ES-I3 (cell line): ENCODE results near the gene DRAXIN.

Experiments
- H3K36me3 ChIP-seq: 2 replicates; pipeline ENCODE4 v1.6.1; 2013; ENCODE audit warnings: mild to moderate bottlenecking, low read length, control low read depth, moderate library complexity; ENCODE audit not compliant: insufficient read depth
- H3K4me1 ChIP-seq: 2 replicates; pipeline ENCODE4 v1.6.1; 2013; ENCODE audit warnings: mild to moderate bottlenecking, control low read depth, low read length; ENCODE audit not compliant: insufficient read depth
- H3K9ac ChIP-seq: 2 replicates; pipeline ENCODE4 v1.6.1; 2013; ENCODE audit warnings: low read depth, mild to moderate bottlenecking, low read length, moderate library complexity
- H3K9me3 ChIP-seq: 2 replicates; pipeline ENCODE4 v1.6.1; 2013; ENCODE audit warnings: mild to moderate bottlenecking, low read length, moderate library complexity; ENCODE audit not compliant: control insufficient read depth, insufficient read depth

DRAXIN gene

DNA sequence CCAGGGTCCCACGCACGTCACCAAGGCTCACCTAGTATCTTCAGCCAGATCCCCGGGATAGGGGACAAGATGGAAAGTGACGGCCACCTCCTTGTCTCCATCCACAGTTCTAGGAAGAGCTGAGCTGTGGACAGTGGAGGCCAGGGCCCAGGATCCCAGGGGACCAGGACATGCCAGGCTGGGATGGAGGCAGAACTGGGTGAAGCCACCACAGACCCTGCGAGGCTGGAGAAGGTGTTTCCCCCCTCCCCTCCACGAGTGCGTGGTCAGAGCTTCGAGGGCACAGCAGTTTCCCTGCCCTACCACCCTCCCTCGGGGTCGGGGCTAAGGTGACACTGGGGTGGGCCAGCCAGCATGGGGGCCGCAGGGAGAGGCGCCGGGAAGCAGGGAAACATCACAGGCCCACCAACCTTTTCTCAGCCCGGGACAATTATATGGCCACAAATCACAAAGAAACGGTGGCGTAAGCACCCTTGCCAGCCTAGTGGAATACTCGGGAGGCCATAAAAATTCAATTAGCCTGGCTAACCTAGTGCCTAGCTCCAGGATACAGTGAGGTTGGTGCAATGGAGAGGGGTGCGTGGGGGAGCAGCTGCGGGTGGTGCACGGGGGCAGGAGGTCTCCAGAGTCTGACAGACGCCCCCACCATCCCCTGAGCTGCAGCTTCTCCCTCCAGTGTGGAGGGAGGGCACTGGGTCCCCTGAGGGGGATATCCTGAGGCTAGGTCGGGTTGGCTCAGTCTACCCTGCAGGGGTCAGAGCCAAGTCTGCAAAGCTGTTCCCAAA lies 13.4 kb downstream of the DRAXIN start:
- peaks cover 53% of the 10 kb centered on the region for H3K4me1 ChIP-seq
- H3K9ac ChIP-seq: no peak overlapping the region
- no peaks in the 10 kb centered on the region for H3K9me3 ChIP-seq

DNA sequence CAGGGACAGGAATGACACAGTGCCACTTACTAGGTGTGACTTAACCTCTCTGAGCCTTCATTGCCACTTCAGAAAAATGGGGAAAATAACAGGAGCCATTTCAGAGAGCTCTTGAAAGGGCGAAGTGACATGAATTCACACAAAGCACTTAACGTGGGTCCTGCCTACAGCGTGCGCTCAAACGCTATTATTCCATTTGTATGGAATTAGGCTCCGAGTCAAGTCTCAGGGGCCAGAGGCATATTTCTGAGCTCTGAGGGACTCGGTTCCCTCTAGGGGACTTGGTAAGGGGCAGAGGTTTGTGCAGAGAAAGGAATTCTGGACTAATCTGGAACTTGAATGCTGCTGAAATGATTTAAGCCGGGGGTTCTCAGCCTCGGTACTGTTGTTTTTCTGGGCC lies 14.1 kb downstream of the DRAXIN start:
- Histone ChIP-seq H3K36me3 (no peaks in the 10 kb centered on the region), H3K4me1 (peaks cover 48% of the 10 kb centered on the region), H3K9ac (no peak overlapping the region), H3K9me3 (no peaks in the 10 kb centered on the region)

More for the DNA sequence above, 13.4 kb downstream of the DRAXIN start:
- no peaks in the 10 kb centered on the region for H3K36me3 ChIP-seq

DNA sequence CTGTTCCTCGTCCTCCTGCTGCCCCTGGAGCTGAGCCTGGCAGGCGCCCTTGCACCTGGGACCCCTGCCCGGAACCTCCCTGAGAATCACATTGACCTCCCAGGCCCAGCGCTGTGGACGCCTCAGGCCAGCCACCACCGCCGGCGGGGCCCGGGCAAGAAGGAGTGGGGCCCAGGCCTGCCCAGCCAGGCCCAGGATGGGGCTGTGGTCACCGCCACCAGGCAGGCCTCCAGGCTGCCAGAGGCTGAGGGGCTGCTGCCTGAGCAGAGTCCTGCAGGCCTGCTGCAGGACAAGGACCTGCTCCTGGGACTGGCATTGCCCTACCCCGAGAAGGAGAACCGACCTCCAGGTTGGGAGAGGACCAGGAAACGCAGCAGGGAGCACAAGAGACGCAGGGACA lies 14.8 kb downstream of the DRAXIN start:
- Histone ChIP-seq H3K4me1 (peaks cover 41% of the 10 kb centered on the region), H3K9ac (no peak overlapping the region), H3K36me3 (no peaks in the 10 kb centered on the region), H3K9me3 (no peaks in the 10 kb centered on the region)

DNA sequence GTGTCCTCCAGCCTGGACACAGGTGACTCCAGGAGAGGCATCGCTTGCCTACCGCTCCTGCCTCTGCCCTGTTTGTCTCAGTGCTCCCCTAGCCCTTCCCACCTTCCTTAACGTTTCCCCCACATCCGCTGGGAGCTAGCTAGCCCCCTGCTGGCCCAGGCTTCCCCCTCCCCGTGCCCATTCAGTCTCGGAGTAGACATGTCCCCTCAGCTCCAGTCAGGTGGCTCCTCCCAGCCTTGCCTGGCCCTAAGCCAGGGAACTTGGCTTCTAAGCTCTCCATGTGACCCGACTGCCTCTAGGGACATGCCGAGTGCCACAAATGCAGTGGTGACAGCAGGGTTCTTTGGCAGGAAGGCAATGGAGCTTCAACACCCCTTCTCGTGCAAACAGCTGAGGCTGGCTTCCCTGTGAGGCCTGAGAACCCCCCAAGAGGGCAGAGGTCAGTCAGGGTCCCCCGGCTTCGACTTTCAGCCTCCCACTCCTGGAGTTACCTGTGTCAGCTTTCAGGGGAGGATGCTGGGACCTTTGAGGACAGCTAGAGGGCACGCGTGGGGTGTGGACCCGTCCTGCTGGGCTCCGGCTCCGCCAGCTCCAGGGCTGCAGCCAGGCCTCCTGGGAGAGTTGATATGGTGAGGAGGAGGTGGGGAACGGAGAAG lies 16.2 kb downstream of the DRAXIN start:
- H3K9me3 ChIP-seq: no peaks in the 10 kb centered on the region
- no peak overlapping the region for H3K9ac ChIP-seq
- H3K36me3 ChIP-seq: no peaks in the 10 kb centered on the region
- peaks cover 33% of the 10 kb centered on the region for H3K4me1 ChIP-seq

DNA sequence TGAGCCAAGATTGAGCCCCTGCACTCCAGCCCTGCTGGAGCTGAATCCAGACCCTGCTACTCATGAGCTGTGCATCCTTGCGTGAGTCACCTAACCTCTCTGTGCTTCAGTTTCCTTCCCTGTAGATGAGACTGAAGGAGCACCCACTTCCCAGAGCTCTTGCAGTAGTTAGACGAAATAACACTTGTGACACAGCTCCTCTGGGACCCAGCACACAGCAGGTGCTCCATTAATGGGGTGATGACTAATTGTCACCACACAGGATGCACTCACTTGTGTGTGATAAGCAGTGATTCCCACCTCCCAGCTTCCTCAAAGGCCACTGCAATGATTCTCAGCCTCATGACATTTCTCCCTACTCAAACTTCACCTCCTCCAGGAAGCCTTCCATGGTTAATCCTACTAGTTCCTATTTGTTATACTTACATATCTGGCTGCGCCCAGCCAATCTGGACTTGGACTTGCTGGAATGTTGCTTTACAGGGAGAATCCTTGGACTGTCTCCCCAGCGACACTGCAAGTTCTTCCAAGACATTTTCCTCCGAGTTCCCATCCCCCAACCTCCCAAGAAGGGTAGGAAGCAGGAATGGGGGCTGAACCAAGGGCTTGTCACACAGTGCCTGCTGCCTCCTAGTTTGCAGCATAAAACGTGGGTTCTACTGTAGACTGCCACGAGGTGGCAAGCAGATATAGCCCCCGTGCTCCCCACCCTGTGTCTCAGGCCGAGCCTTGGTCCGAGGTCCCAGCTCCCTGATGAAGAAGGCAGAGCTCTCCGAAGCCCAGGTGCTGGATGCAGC lies 17.2 kb downstream of the DRAXIN start:
- Histone ChIP-seq H3K36me3 (no peaks in the 10 kb centered on the region), H3K9ac (no peak overlapping the region), H3K4me1 (peaks cover 30% of the 10 kb centered on the region), H3K9me3 (no peaks in the 10 kb centered on the region)

DNA sequence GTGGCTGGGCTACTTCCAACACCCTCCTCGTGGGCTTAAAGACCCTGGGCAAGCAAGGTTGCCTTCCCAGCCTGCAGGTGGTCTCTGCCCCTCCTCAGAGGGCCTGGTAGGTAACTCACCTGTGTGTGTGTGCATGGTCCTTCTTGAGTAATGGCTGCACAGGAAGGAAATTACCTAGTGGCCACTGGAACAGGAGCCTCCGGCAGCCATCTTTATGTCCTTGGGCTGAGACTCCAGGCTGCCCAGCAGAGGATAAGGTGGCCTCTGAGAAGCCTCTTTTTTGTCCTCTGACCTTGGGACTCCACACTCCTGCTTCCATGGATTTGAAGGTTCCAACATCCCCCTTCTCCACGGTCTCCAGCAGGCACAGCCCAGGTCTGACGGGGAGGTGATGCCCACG lies 20.0 kb downstream of the DRAXIN start:
- Histone ChIP-seq H3K4me1 (peaks cover 9% of the 10 kb centered on the region), H3K9me3 (no peaks in the 10 kb centered on the region), H3K9ac (no peak overlapping the region), H3K36me3 (no peaks in the 10 kb centered on the region)

DNA sequence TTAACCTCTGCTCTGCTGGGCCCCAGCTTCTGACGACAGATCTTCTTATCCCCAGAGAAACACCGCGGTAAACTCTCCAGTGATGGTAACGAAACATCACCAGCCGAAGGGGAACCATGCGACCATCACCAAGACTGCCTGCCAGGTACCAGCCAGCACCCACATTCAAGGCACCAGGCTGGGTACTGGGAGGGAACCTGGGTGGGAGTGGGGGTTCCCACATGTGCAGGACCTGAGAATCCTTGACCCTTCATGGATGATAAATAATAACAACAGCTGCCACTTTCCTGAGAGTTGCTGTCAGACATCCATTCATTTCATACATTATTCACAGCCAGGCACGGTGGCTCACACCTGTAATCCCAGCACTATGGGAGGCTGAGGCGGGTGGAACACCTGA lies 20.8 kb downstream of the DRAXIN start:
- Histone ChIP-seq H3K4me1 (peaks cover 7% of the 10 kb centered on the region), H3K36me3 (no peaks in the 10 kb centered on the region), H3K9me3 (no peaks in the 10 kb centered on the region), H3K9ac (no peak overlapping the region)

DNA sequence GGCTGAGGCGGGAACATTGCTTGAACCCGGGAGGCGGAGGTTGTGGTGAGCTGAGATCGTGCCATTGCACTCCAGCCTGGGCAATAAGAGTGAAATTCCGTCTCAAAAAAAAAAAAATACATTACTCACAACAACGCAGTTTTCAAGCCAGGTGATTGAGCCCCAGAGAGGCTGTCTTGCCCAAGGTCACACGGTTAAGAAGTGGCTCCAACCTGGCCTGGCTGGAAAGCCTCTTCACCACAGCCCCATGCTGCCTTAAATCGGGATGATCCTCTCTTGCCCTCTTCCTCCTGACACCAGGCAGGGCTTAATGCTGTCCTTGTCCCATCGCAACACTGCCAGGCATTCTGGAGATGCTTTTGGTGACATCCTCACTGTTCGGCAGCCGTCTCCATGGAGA lies 21.6 kb downstream of the DRAXIN start:
- Histone ChIP-seq H3K9ac (no peak overlapping the region), H3K36me3 (no peaks in the 10 kb centered on the region), H3K9me3 (no peaks in the 10 kb centered on the region), H3K4me1 (no peaks in the 10 kb centered on the region)

DNA sequence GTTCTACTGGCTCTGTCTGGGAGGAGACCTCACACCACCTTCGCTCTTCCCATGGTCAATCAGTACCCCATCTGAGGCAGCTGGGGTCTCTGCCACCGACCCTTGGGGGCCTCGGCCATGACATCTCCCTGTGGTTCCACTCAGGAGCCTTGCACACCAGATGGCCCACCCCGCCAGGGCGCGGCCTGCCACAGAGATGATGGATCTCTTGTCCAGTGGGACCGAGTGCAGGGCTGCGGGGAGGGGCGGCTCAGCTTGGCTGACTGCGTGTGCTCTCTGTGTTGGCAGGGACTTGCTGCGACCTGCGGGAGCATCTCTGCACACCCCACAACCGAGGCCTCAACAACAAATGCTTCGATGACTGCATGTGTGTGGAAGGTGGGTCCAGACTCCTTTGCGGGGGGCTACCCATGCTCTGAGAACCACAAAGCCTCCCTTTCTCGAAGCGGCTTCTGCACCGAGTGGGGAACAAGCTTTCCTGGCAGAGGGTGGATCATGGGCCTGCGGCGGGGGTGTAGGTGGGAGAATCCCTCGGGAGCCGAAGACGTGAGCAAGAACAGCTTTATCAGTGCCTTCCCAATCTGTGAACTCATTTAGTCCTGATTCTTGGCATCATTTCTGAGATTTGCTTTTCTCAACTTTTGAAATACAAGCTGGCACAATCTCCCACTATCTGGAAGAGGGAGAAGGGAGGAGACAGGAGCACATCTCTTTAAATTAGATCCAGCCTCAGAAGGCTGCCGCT lies 23.5 kb downstream of the DRAXIN start:
- H3K4me1 ChIP-seq: peaks cover 3% of the 10 kb centered on the region; the same call in 1 of the 2 replicates
- H3K36me3 ChIP-seq: no peaks in the 10 kb centered on the region
- no peaks in the 10 kb centered on the region for H3K9me3 ChIP-seq
- H3K9ac ChIP-seq: no peak overlapping the region

DNA sequence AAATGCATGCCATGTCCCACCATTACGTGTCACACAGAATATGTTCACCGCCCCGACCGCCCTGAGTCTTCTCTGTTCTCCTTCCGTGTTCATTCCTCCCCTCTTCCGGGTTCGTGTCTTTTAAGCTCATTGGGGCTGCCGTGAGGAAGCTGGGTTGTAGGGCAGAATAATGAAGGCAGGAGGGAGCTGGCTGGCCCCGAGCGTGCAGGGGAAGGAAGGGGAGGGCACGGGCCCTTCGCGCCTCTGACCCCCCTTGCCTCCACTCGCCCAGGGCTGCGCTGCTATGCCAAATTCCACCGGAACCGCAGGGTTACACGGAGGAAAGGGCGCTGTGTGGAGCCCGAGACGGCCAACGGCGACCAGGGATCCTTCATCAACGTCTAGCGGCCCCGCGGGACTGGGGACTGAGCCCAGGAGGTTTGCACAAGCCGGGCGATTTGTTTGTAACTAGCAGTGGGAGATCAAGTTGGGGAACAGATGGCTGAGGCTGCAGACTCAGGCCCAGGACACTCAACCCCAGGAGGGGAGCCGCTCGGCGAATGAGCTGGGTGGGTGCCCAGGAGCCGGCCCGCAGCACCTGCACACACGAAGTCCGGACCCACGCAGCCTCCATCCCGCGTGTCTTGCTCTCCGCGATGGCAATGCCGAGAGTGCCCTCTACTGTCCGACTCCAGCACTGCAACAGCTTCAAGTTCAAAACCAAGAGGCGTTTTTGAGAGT lies 28.0 kb downstream of the DRAXIN start:
- Histone ChIP-seq H3K9me3 (no peaks in the 10 kb centered on the region), H3K36me3 (no peaks in the 10 kb centered on the region), H3K4me1 (peaks cover 3% of the 10 kb centered on the region; the same call in 1 of the 2 replicates), H3K9ac (peak overlapping the region; percentile 28; the same call in 1 of the 2 replicates)

DNA sequence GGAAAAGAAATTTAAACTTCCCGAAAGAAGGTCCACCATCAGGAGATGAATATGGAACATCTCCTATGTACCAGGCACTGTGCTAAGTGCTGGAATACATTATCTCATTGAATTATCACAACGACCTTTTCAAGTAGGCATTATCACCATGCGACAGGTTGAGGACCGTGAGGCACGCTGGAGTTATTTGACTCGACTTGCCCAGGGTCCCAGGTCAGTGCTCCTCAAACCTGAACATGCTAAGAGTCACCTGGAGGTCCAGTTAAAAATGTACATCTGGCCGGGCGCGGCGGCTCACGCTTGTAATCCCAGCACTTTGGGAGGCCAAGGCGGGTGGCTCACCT lies 28.5 kb downstream of the DRAXIN start:
- peaks cover 3% of the 10 kb centered on the region; the same call in 1 of the 2 replicates for H3K4me1 ChIP-seq
- no peaks in the 10 kb centered on the region for H3K36me3 ChIP-seq

DNA sequence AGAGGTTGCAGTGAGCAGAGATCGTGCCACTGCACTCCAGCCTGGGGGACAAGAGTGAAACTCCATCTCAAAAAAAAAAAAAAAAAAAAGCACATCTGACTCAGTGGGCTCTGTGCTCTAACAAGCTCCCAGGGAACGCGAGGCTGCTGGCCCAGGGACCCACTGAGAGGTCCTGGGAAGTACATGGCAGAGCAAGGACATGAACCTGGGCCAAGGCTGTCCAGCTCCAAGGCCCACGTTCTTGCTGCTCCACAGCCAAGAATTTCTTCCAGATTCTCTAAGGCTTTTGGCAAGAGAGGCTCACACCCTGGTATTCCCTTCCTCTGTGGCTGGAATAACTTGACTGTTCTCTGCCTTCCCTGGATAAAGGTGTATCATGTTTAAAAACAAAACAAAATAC lies 29.0 kb downstream of the DRAXIN start:
- Histone ChIP-seq H3K9ac (no peak overlapping the region), H3K36me3 (no peaks in the 10 kb centered on the region), H3K9me3 (no peaks in the 10 kb centered on the region), H3K4me1 (peaks cover 8% of the 10 kb centered on the region)

More for the DNA sequence above, 28.5 kb downstream of the DRAXIN start:
- no peaks in the 10 kb centered on the region for H3K9me3 ChIP-seq
- no peak overlapping the region for H3K9ac ChIP-seq

DNA sequence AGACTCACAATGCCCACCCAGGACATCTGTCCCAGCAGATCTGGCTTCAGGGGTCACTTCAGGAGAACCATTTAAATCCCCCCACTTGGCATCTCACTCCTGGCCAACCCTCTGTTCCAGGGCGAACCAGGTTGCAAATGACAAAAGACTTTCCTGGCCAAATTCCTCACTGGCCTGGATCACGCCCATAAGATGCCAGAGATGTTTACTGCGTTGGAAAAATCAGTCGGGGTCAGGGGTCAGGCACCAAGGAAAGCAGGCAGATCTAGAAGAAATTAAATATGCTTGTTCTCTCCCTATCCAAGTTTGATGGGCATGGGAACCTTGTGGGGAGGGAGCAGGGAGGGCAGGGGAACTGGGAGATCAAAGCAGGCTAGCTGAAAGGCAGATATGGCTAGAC lies 29.8 kb downstream of the DRAXIN start:
- no peak overlapping the region for H3K9ac ChIP-seq
- H3K9me3 ChIP-seq: no peaks in the 10 kb centered on the region
- peaks cover 12% of the 10 kb centered on the region for H3K4me1 ChIP-seq
- no peaks in the 10 kb centered on the region for H3K36me3 ChIP-seq

DNA sequence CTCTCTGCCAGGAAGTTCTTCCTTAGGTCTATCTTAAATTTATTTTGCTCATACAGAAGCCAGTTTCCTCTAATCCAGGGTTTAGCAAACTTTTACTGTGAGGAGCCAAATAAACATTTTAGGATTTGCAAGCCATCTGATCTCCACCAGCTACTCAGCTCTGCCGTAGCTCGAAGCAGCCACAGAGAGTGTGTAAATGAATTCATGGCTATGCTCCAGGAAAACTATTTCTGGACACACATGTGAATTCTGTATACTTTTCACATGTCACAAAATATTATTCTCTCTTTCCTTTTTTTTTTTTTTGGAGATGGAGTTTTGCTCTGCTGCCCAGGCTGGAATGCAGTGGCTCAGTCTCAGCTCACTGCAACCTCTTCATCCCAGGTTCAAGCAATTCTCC lies 31.0 kb downstream of the DRAXIN start:
- H3K36me3 ChIP-seq: no peaks in the 10 kb centered on the region
- peaks cover 12% of the 10 kb centered on the region for H3K4me1 ChIP-seq
- no peak overlapping the region for H3K9ac ChIP-seq
- no peaks in the 10 kb centered on the region for H3K9me3 ChIP-seq
